PC-9 (cell line): ENCODE results near the gene MKRN2. TPM values are rescaled to one million over a fixed set of nuclear protein-coding genes. Genes with fewer than 3 reads are reported as not detected.
A peak's percentile ranks its signal among the peaks of the same experiment; 100 is the strongest.

Experiments
- BruUV-seq: library from RNA; stranded (reverse); fragments of 400-500 nt; replicated peaks from 2 replicates; lab custom pipeline; 2021; lab: Mats Ljungman, UMichigan
- CTCF ChIA-PET: fragments of 300-600 bp; sonication (Branson Sonifier 250); formaldehyde crosslinking; loops from one replicate; lab custom pipeline; 2022; ENCODE audit warnings: antibody characterized with exemption; lab: Charles Lee
- POLR2A ChIA-PET: fragments of 300-600 bp; sonication (Branson Sonifier 250); formaldehyde crosslinking; loops from one replicate; lab custom pipeline; 2022; ENCODE audit warnings: antibody characterized with exemption; ENCODE audit not compliant: unreplicated experiment; lab: Charles Lee
- DNase-seq, 2 experiments: peaks; one replicate each; pipeline versions ENCODE4 v3.0.0 to v3.0.0-alpha.2; 2015 to 2022; ENCODE audit warnings: mixed read lengths in 1 of 2
- H2AFZ ChIP-seq: fragments of 200-600 bp; sonication (generic); 2 replicates; pipeline ENCODE4 v1.8.1; 2017; ENCODE audit warnings: antibody characterized with exemption
- H3F3A ChIP-seq: fragments of 200-600 bp; sonication (generic); 2 replicates; pipeline ENCODE4 v1.8.1; 2017; ENCODE audit warnings: antibody characterized with exemption, mild to moderate bottlenecking, low read depth; ENCODE audit not compliant: insufficient read depth
- H3K27ac ChIP-seq: fragments of 200-600 bp; sonication (generic); 2 replicates; pipeline ENCODE4 v1.6.1; 2016; ENCODE audit warnings: mixed run types
- H3K27me3 ChIP-seq: fragments of 200-600 bp; sonication (generic); 2 replicates; pipeline ENCODE4 v1.6.1; 2016; ENCODE audit warnings: low read depth, mixed run types; ENCODE audit not compliant: insufficient read depth
- H3K36me3 ChIP-seq: fragments of 200-600 bp; sonication (generic); 2 replicates; pipeline ENCODE4 v1.6.1; 2016; ENCODE audit warnings: low read depth, mixed run types
- H3K4me1 ChIP-seq: fragments of 200-600 bp; sonication (generic); replicated peaks from 2 replicates; pipeline ENCODE4 v1.6.1; 2016; ENCODE audit warnings: mixed run types; ENCODE audit not compliant: insufficient read depth
- H3K4me2 ChIP-seq: fragments of 200-600 bp; sonication (generic); 2 replicates; pipeline ENCODE4 v1.6.1; 2017; ENCODE audit warnings: mixed run types
- H3K4me3 ChIP-seq: fragments of 200-600 bp; sonication (generic); 2 replicates; pipeline ENCODE4 v1.6.1; 2016; ENCODE audit warnings: mixed run types
- H3K79me2 ChIP-seq: fragments of 200-600 bp; sonication (generic); 2 replicates; pipeline ENCODE4 v1.6.1; 2017; ENCODE audit warnings: low read depth, mixed run types
- H3K9me2 ChIP-seq: fragments of 200-600 bp; sonication (generic); 2 replicates; pipeline ENCODE4 v1.8.1; 2017; ENCODE audit warnings: mild to moderate bottlenecking; ENCODE audit not compliant: insufficient read depth
- H3K9me3 ChIP-seq: fragments of 200-600 bp; sonication (generic); 2 replicates; pipeline ENCODE4 v1.8.1; 2016; ENCODE audit warnings: low read depth; ENCODE audit not compliant: insufficient read depth
- H4K20me1 ChIP-seq: fragments of 200-600 bp; sonication (generic); 2 replicates; pipeline ENCODE4 v1.8.1; 2017; ENCODE audit not compliant: insufficient read depth
- EZH2 ChIP-seq: fragments of 200-600 bp; sonication (generic); IDR thresholded peaks from 2 replicates; pipeline ENCODE4 v1.8.0; 2017; ENCODE audit warnings: antibody characterized with exemption, low read depth
- intact Hi-C: fragments of 100-400 bp; cut with micrococcal nuclease; formaldehyde crosslinking; loops from one replicate; pipeline ENCODE4 v1.10.0; 2022; ENCODE audit not compliant: unreplicated experiment
- total RNA-seq: library from RNA; stranded (reverse); gene quantifications from 2 replicates; pipeline ENCODE4 v1.2.3, GENCODE V29; 2021
- TF ChIP-seq, protein P1 (sequence below): fragments of 200-600 bp; sonication (generic); conservative IDR thresholded peaks from 2 replicates; pipeline ENCODE4 v1.6.1; 2017; ENCODE audit warnings: mixed run types, antibody characterized with exemption, mild to moderate bottlenecking, moderate library complexity

Gene MKRN2
- total RNA-seq, 1 experiment from 2014 or later = 25.0 TPM

DNA sequence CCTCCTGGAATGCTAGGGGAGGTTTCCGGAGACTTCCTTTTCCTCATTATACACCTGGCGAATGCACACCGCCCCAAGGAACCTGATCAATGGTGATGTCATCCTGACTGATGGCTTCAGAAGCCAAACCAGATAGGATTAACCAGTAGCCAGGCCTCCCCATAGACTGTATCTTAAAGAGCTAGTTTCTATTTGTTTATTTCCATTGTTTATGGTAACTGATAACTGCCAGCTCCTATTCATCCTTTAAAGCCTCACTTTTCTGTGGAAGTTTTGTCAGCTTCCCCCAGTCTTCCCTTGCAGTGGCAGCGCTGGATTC lies 11.5 kb upstream of the MKRN2 start, which contains the start of gene MKRN2OS:
Gene MKRN2OS (minus strand): TSS at position 27 of the 319 bp plus-strand sequence. CDS start 35 bp downstream, outside the sequence.
- no peaks in the 10 kb centered on the region for H3K9me3 ChIP-seq
- POLR2A ChIA-PET = interaction anchor here (0.5 to 0.9 kb wide), 11 partner anchors 10 to 1360 kb away, joined by 3 to 11 read pairs (median 5); partner anchors contain the start of gene TMEM40
- no peak for TF ChIP-seq EZH2
- TF ChIP-seq, protein P1, sequence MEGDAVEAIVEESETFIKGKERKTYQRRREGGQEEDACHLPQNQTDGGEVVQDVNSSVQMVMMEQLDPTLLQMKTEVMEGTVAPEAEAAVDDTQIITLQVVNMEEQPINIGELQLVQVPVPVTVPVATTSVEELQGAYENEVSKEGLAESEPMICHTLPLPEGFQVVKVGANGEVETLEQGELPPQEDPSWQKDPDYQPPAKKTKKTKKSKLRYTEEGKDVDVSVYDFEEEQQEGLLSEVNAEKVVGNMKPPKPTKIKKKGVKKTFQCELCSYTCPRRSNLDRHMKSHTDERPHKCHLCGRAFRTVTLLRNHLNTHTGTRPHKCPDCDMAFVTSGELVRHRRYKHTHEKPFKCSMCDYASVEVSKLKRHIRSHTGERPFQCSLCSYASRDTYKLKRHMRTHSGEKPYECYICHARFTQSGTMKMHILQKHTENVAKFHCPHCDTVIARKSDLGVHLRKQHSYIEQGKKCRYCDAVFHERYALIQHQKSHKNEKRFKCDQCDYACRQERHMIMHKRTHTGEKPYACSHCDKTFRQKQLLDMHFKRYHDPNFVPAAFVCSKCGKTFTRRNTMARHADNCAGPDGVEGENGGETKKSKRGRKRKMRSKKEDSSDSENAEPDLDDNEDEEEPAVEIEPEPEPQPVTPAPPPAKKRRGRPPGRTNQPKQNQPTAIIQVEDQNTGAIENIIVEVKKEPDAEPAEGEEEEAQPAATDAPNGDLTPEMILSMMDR = no peak
- peak; percentile 81 to 93 for DNase-seq
- H3K4me2 ChIP-seq = peak within 1 kb of the TSS; percentile 82
- intact Hi-C loops = loop anchor here (1.0 kb wide), 1 partner anchor 11 kb away; no protein-coding TSS in a partner anchor
- BruUV-seq = no TSS peak
- H3K79me2 ChIP-seq = no peaks in the 10 kb centered on the region
- peaks cover 49% of the 10 kb centered on the region for H3F3A ChIP-seq
- H3K27me3 ChIP-seq = no peaks in the 10 kb centered on the region
- H3K27ac ChIP-seq = peak within 1 kb of the TSS; percentile 58
- no peak within 1 kb of the TSS for H2AFZ ChIP-seq
- H3K4me3 ChIP-seq = peak within 1 kb of the TSS; percentile 56
- no peaks in the 10 kb centered on the region for H3K9me2 ChIP-seq
- H4K20me1 ChIP-seq = no peaks in the 10 kb centered on the region
- H3K4me1 ChIP-seq = peaks cover 22% of the 10 kb centered on the region
- CTCF ChIA-PET = interaction anchor here (1.1 kb wide), 1 partner anchor 9 kb away, joined by 3 read pairs; no protein-coding TSS in a partner anchor
- no peaks in the 10 kb centered on the region for H3K36me3 ChIP-seq

DNA sequence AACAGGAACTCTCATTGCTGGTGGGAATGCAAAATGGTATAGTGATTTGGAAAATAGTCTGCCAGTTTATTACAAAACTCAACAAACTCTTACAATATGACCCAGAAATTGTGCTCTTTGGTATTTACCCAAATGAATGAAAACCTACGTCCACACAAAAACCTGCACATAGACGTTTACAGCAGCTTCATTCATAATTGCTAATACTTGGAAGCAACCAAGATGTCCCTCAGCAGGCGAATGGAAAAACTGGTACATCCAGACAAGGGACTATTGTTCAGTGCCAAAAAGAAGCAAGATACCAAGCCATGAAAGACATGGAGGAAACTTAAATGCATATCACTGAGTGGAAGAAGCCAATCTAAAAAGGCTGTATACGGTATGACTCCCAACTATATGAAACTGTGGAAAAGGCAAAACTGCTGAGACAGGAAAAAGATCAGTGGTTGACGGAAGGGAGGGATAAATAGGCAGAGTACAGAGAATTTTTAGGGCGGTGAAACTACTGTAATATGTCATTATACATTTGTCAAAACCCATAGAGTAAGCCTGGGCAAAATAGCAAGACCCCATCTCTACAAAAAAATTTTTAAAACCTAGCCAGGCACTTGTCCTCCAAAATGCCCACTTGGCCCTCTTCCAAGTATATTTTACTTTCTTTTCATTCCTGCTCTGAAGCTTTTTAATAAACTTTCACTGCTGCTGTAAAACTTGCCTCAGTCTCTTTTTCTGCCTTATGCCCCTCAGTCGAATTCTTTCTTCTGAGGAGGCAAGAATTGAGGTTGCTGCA lies 6.7 kb upstream of the MKRN2 start:
- H3K4me2 ChIP-seq = no peak overlapping the region
- POLR2A ChIA-PET = interaction anchor here (0.7 kb wide), 1 partner anchor 52 kb away, joined by 14 read pairs; no protein-coding TSS in a partner anchor
- intact Hi-C loops = no loop called here

DNA sequence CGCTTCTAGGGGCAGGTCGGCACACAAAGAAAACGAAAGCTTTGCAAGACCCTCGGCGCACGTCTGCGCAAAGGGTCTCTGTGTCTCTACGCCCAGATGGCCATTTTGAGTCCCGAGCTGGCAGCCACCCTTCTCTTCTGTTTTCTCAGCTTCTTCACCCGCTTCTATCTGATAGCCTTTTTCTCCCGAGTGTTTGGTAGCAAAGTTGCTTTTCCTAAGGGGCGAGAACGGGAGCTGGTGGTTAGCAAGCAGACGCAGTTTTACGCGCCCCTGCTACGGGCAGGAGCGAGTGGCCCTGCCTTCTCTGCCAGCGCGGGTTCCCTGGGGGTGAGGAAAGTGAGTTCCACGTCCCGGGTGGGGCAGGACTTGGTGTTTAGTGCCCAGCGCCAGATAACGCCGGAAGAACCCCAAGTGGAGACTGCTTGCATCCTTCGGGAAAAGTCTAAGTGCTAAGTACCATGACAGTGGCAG lies 2.9 kb upstream of the MKRN2 start:
- Histone ChIP-seq H3K9me2 (0 out of 2 replicates have a peak, but pooled peaks cover 5% of the 10 kb centered on the region), H3K27me3 (no peaks in the 10 kb centered on the region), H3F3A (peaks cover 26% of the 10 kb centered on the region), H3K36me3 (no peaks in the 10 kb centered on the region), H3K79me2 (peaks cover 20% of the 10 kb centered on the region), H2AFZ (no peak overlapping the region), H4K20me1 (peaks cover 8% of the 10 kb centered on the region), H3K4me2 (no peak overlapping the region), H3K4me3 (no peak overlapping the region), H3K4me1 (peaks cover 13% of the 10 kb centered on the region), H3K9me3 (no peaks in the 10 kb centered on the region), H3K27ac (no peak overlapping the region)
- ChIA-PET POLR2A (interaction anchor here (0.6 kb wide), 1 partner anchor 51 kb away, joined by 4 read pairs; no protein-coding TSS in a partner anchor), CTCF (no interaction called here)
- BruUV-seq = no TSS peak
- TF ChIP-seq, protein P1 = no peak
- TF ChIP-seq EZH2 = no peak
- peak in 1 of 2 experiments; percentile 6 for DNase-seq
- intact Hi-C loops = no loop called here

More for the DNA sequence above, 6.7 kb upstream of the MKRN2 start:
- H2AFZ ChIP-seq = no peak overlapping the region
- no peaks in the 10 kb centered on the region for H4K20me1 ChIP-seq
- DNase-seq = no peak
- peaks cover 24% of the 10 kb centered on the region for H3F3A ChIP-seq
- no peak overlapping the region for H3K4me3 ChIP-seq
- CTCF ChIA-PET = no interaction called here
- no peaks in the 10 kb centered on the region for H3K27me3 ChIP-seq
- BruUV-seq = no TSS peak
- H3K79me2 ChIP-seq = no peaks in the 10 kb centered on the region
- no peak for TF ChIP-seq EZH2
- TF ChIP-seq, protein P1 = no peak
- H3K9me2 ChIP-seq = no peaks in the 10 kb centered on the region
- no peaks in the 10 kb centered on the region for H3K36me3 ChIP-seq
- H3K9me3 ChIP-seq = no peaks in the 10 kb centered on the region
- peaks cover 8% of the 10 kb centered on the region for H3K4me1 ChIP-seq
- no peak overlapping the region for H3K27ac ChIP-seq
